ENCODE measurements around the gene PRKG1.

The PRKG1 gene

DNA sequence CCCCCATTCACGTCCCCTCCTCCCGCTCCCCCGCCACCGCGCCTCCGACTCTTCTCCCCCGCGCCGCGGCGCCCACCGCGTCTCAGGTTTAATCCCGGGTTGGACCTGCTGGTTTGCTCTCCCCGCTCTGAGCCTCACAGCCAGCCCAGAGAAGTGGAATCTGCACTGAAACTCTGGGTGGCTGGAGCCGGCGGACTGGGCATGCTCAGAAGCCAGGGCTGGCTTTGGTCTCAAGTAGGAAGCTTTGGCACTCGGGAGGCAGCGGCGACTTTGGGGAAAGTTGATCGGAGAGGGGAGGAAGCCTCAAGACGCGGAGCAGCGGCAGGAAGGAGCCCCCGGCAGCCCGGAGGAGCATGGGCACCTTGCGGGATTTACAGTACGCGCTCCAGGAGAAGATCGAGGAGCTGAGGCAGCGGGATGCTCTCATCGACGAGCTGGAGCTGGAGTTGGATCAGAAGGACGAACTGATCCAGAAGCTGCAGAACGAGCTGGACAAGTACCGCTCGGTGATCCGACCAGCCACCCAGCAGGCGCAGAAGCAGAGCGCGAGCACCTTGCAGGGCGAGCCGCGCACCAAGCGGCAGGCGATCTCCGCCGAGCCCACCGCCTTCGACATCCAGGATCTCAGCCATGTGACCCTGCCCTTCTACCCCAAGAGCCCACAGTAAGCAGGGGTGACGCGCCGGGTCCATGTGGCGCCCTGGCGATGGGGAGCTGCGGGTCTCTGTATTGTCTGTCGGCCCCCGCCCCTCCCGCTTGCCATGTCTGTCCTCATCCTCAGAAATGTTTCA, at the start of gene PRKG1:
PRKG1 (plus strand) TSS at position 250 of the 791 bp plus-strand sequence.
- no peak for DNase-seq

DNA sequence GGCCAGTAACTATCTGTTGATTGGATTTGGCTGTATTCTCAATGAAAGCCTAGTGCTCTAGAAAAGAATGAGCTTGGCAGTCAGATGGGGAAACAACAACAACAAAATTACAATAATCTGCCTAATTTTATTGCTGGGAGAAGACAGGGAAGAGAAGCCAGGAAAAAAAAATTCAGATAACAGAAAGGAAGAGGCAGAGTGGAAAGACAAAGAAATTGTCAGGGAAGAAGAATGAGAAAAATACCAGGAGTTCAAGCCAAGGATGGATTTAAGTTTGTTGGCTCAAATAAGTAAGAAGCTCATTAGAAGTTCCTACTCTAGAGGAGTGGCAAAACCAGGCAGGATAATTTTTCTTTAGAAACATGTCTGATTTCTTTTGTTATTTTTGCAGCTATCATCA, 45.9 kb upstream of the PRKG1 start:
- DNase-seq = no peak

DNA sequence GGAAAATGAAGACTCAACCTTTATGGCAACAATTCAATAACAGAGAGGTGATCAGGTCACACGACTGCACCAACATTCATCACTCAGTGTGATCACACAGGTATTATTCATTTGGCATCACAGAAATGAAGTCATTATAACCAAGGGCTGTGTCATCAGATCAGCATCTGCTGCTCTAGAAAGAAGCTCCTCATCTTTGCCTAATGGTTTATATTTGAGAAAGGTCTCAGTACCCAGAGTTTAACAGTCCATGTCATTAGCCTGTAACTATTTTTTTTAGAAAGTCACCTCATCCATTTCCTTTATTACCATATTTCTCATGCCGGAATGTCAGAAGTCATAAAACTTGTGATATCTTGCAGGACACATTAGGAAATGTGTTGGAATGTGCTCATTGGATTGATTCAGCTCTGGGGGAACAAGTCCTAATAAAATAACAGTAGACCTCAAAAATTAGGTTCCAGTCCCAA, 45.1 kb upstream of the PRKG1 start:
- no peak for DNase-seq

DNA sequence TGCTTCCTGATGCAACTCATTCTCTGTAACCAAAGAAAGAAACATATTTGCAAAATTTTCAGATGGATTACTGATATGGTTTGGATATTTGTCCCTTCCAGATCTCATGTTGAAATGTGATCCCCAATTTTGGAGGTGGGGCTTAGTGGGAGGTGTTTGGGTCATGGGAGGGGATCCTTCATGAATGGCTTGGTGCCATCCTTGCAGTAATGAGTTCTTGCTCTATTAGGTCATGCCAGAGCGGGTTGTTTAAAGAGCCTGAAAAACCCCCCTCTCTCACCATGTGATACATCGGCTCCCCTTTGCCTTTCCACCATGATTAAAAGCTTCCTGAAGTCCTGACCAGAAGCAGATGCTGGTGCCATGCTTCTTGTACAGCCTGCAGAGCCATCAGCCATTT, 43.8 kb upstream of the PRKG1 start:
- no peak for DNase-seq

DNA sequence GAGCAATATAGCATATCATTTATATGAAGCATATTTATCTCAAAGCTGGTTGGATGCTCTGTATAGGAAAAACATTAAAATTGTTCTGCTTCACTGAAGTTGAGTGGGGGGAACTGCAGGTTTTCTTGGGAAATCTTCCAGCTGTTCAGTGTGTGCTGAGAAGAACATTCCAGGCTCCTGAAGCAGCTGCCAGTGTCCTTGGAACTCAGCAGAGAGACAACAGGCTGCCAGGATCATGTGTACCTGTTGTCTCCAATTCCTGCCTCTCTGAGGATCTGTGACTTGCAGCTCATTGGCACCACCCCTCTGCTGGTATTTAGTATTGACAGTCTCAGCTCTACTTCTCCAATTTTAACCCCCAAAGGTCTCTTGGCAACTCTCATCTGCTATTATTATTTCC, 42.3 kb upstream of the PRKG1 start:
- DNase-seq = no peak

DNA sequence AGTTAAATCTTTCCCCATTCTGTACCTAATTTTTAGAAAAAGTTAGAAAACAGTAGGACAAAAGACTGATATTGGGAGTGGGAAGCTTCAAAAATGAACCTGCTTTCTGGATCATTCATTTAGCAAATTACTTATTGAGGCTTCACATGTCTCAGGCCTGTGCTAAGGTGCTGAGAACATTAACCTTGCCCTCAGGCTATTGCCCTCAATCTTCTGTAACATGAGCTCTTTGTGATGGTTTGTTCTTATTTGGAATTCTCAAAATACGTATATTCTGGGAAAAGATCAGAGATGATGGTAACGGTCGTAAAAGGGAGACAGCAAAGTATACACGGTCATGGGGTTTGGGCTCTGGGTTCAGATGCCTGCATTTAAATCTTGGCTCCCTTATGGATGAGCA, 39.5 kb upstream of the PRKG1 start:
- DNase-seq = no peak

DNA sequence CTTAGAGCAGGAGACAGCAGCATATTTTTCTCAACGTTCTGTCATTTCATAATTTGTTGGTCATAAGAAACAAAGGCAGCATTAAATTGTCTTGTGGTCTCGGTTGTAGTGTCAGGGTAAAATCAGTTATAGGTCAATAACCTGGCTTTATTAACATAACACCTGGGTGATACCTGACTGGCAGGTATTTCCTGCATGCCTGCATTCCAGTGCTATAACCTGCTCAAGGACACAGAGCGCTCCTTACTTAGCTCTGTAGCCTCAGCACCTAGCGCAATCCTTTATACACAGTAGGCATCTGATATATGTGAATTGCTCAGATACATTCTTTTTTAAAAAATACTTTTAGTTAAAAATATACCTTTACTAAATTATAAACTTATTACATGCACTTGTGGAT, 38.9 kb upstream of the PRKG1 start:
- no peak for DNase-seq

DNA sequence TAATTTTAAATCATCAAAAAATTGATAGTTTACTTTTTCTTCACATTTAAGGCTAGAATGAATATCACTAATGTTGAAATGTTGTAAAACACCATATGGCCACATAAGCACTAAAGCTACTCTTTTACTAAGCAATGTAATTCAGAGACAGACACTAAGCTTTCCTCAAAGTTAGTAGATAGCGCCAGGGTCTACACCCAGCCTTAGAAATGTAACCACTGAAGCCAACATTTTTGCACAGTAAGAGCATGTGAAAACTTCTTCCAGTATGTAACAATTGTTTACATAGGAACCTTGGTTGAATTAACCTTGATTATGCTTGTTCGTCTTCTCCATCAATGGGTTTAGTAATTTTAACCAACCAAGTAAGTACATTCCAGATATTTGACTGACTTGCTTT, 28.4 kb upstream of the PRKG1 start:
- DNase-seq = no peak

DNA sequence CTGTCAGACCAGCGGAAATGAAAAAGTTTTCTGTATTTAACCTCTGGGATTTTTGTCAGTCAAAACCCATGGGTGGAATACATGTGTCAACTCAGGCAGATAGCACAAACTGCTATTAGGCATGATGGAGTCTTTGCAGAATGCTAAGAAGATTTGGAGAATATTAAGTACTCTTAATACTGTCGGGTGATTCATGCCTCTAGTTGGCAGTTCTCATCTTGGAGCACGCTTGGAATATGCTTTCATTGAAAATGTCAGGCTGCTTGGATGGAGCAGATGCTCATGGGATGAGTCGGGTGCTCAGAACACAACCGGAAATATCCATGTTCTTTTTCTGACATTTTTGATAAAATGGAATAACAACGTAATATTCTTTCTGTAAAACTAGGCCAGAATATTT, 27.6 kb upstream of the PRKG1 start:
- no peak for DNase-seq

DNA sequence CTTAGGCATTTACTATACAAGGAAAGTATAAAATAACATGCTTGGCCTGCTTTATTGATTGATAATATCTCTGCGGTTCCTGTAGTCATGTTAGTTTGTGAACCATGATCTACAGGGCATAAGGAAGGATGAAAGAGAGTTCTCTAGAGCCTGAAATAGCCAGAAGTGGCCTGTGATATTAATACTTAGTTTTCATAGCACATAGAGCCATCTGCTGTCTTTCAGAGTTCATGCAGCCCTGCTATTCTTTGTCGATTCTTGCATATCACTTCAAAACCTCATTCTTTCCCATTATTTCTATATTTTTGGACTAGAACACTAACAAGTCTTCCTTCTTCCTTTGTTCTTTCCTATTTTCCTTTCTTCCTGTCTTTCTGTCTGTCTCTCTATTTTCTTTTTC, 26.4 kb upstream of the PRKG1 start:
- DNase-seq = no peak

DNA sequence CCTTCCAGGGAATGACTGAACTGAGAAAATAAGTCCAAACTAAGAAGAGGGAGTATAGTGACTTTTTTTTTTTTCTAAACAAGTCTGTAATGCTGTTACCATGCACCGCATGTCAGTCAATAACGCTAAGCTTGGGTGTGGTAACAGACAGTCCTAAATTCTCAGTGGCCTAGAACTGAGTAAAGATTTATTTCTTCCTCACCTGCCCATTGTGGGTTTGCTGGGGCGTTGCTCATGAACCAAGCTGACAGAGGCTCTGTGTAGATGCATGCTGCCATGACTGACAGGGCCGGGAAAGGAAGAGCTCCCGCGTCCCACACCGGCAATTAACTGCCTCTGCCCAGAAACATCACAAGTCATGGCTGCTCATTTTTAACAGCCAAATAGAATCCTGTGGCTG, 25.5 kb upstream of the PRKG1 start:
- no peak for DNase-seq

DNA sequence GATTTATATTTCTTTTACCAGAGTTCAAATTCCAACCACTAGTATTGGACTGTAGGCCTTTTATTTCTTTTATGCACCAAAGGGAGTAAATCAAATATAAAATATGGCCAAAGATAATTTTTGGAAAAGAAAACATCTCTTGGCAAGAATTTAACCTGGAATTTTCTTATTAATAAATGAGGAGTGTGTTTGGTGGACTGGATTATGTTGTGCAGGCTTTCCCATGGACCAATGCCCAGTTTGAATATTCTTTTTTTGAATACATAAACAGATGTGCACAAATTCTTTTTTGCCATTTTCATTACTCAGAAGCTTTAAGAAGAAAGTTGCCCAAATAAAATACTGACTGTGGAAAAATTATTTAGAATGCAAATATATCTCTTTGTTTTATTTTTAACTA, 22.1 kb upstream of the PRKG1 start:
- no peak for DNase-seq

DNA sequence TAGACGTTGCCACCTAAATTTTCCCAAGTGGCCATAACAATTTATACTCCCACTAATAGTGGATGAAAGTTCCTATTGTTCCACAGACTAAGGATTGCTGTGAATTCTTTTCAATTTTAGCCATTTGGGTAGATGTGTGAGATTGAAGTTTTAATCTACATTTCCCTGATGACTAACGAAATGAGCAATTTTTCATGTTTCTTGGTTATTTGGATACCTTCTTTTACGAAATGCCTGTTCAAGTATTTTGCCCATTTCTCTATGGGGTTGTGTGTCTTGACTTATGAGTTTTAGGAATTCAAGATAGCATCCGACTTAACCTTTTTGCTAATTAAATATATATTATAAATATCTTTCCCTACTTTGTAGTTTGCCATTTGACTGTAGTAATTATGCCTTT, 16.4 kb upstream of the PRKG1 start:
- no peak for DNase-seq

DNA sequence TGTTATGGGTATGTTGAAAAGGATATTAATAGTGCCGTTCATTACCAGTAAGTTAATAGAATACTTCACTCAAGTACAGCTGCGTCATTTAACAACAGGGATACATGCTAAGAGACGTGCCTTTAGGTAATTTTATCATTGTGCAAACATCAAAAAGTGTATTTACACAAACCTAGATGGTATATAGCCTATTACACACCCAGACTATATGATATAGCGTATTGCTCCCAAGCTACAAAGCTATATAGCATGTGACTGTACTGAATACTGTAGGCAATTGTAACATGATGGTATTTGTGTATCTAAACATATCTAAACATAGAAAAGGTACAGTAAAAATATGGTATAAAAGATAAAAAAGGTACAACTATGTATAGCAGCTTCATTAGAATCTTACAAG, 11.1 kb upstream of the PRKG1 start:
- DNase-seq = no peak

DNA sequence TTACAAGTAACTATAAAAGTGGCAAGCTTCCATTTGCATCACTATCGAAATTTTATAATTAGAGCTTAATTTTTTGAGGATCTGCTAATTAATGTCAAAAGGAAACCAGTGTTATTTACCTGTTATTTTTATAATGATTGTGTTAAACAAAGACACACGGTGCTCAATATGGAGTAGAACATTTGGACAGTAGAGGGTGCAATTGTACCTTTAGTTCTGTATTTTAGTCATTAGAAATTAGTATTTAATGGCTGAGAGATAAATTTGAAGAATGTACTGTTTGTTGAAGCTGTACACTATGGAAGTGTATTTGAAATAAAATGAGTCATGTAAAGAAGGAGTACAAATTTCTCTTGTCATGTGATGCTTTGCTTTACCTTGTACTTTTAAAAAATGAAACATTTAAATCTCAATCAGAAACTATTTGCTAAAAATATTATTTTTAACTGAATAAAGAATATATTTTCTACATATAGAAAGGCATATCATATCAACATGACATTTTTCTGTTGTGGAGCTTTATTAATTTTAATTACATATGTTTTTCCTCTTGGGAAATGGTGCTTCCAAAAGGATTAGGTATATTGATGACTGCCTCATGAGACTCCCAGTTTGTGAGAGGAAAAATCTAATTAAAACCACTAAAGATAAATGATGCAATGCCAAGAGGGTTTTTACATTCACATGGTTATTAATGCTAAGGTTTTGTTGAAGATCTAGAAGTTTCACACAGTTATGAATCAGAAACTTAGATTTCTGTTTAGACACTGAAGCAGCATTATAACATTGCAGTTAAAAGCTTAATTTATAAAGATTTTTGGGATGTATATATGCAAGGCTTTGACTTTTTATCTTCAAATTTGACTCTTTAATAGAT, 10.4 kb upstream of the PRKG1 start:
- no peak for DNase-seq

DNA sequence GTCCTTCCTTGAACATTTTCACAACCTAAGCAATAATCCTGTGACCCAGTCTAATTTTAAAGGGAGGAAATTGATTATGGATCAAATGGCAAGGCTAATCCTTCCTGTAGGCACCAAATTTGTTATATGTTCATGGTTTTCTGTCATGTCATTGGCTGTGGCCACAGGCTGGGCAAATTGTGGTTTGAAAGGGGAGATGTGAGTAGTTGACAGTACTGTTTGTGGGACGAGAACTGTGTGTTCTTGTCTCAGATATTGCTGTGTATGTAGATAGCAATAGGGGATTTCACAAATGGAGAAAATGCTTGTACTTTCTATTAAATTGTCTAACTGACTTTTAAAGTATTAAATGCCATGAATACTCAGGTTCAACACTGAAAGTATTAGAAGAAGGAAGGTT, 8.1 kb upstream of the PRKG1 start:
- DNase-seq = no peak

DNA sequence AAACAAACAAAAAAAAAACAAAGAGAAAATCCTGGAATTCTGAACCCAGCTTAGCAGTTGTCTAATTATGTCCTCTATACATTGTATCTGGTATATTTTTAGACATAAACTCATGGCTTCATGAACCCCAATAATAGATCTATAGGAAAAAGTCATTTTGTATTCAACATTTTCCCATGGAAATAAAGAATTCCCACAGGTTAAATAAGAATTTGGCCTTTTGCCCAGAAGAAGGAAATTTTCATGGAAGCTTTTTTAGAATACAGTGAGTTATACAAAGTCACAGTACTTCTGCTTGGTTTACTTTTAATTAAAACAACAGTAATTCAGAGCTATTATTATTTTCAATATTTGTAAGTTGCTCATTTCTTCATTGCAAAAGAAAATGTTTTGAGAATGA, 2.1 kb upstream of the PRKG1 start:
- no peak for DNase-seq

DNA sequence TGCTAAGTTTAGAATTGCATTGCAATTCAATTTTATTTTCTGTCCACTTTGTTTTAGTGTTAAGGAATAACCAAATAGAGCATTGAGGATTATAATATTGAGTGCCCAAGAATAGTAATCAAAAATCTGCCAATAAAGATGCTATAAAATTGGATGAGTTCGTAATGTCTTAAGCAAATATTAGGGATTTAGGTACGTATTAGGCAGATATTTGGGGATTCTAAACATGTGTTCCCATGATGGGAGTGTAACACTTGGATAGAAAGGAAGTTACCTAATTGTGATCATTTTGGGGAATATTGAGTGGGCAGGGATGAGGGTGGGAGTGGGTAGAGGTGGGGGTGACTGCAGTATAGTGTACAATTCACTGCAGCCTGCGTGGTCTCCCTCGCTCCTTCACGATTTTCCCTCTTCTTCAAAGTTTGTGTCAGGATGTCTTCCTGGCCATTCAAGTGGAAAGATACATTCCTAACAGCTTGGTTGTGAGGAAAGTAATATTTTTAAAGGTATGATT, 1.3 kb upstream of the PRKG1 start:
- DNase-seq = no peak

DNA sequence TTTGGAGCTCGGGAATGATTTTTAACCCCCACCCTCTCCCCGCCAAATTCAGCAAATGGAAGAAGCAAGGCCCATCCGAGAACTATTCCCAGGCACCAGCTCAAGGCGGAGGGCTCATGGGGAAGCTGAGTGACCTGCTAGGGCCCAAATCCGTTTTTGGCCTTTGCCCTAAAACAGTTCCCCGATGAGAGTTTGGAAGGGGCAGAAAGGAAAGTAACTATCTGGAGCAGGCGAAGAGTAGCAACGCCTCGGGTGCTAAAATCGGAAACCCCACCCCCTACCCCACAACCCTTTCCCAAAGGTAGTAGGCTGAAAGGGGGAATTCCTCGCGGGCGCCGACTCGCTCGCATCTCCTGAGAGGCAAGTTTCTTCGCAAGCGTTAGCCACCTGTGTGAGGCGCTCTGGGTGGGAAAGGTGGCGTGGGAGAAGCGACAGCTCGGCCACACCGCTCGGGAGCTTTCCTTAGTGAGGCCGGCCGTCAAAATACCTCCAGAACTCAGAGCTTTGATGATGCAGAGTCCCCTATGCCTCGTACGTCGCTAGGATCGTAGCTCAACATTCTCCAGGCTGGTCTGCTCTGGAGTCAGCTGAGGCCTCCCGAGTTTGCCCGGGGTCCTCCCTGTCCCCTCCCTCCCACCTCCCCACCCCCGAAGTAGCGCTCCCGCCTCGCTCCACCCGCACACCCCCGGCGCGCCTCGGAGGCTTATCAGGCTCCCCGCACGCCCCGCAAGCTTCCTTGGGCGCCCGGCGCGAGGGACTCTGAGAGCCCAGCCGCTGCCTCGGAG, 642 bp upstream of the PRKG1 start:
- no peak for DNase-seq

DNA sequence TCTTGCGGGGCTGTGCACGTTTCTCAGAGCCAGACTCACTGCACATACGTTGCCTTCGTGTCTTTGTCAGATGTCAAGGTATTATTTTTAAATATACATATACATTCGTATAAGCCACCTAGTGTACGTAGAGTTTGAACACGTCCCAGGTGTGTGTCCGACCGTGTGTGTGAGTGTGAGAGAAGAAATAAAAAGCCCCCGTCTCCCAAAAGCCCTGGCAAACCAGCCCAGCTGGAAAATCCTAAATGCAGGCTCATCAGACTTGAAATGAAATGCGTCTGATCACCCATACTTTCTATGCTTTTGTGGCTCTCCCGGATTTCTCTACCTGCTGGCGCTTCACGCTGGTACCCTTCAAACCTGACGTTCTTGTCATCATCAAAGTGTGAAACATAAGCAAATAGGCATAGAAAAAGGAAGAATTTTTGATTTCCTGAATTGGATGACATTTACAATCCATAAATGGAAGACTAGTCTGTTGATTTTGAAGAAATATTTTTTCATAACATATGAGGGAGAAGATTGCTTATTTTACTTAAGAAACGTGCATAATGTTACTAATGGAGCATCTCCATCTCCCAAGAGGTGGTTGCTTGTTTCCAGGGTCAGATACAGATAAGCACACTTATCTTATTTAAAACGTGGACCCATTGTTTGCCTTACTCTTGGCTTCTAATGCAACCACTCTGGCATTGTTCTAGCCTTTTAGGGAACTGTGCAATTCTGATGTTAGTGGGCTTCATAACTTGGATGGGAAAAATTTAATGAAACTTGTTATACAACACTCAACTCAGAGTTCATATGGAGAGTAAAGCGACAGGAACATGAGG, 971 bp downstream of the PRKG1 start:
- no peak for DNase-seq

DNA sequence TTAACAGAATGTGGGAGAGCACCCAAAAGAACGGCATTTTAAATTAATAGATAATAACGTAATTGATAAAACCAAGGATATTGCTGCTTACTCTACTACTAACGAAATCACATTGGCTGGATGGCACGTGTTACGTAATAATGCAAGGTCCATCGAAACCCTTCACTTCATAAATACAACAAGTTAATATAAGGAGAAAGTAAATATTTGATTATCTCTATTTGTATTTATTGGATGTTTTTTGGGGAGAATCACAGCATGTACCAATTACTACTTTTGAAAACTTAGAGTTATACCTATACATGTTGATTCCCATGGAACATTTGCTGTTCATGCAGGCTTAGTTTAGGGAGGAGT, 1.6 kb downstream of the PRKG1 start:
- no peak for DNase-seq

DNA sequence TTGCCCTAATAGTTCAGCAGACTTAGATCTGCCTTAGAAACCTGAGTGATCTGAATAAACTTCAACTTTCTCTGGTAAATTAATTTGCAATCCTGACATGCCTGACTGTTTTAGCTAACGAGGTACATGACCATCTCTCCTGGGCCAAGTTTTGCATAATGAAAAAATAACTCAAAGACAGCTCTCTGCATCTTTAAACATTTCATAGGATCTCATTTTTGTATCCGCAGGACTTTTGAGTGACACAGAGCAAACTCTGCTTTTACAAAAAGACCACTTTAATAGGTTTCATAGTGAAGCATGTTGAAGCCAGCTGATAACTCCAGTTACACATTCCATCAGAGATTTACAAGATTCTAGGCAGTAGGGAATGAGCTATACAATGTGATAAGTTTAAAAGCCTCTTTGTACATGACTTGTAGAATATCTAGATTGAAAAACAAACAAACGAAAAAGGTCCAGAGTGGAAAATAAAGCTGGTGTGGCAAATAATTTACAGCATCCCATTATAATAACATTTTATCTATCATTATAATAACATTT, 2.1 kb downstream of the PRKG1 start:
- no peak for DNase-seq

All from activated naive CD4-positive, alpha-beta T cell (primary cell).